ENCODE measurements around the gene RNF123.

- no peak for TF ChIP-seq CTCF (IDR thresholded peaks at IDR 0.05)
- no peak for TF ChIP-seq POLR2A (IDR thresholded peaks at IDR 0.05)
These were observed 23.4 kb downstream of the RNF123 start for GRCh38 chr3:49712631-49713317.

All from right lobe of liver (tissue), 4 donors.